Measurements from ENCODE around the gene USP48. TPM values are rescaled to one million over a fixed set of nuclear protein-coding genes. Genes with fewer than 3 reads are reported as not detected.

USP48 gene
- total and polyA plus RNA-seq, 2 of the 4 experiments (the other 2 are of a cell fraction): 24.7 to 25.0 TPM

DNA sequence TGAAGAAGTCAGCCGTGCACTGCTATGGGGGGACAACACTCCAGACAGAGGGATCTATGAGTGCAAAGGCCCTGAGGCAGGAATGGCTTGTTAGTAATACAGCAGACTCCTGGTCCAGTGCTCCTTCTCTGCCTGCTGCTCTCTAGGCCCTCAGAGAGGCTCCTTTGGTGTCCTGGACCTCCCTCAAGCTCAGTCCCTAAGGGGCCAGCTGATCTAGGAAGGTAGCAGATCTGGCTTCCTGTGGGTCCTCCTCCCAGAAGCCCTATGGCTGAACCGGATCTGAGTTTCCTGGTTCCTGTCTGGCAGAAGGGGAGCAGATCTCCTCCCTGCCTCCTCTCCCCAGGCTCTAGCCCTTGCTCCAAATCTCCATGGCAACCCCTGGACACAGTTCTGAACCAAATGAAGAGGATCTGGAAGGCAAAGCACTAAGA is 28.9 kb upstream of the USP48 start, which contains the start of gene LDLRAD2:
LDLRAD2 (plus strand) TSS at position 391 of the 431 bp plus-strand sequence. CDS start 187 bp downstream, outside the sequence.
- H3K79me1 ChIP-seq (ENCODE audit: low read depth in 1 of 2, low read length in 2 of 2): no peaks in the 10 kb centered on the region
- ChIA-PET POLR2A (ENCODE audit: unreplicated experiment) (no interaction called here), CTCF (no interaction called here)
- H2BK120ac ChIP-seq (ENCODE audit: low read depth, low read length): no peak within 1 kb of the TSS
- no peak within 1 kb of the TSS for H3K23ac ChIP-seq (ENCODE audit: low read depth, low read length)
- peaks cover 4% of the 10 kb centered on the region for H3K4me1 ChIP-seq (ENCODE audit: control insufficient read depth, insufficient read depth, low read length)
- no peak for ATAC-seq (ENCODE audit: low read depth)
- no TSS peak for BruUV-seq (replicated peaks)
- H3K9ac ChIP-seq (ENCODE audit: low read depth, low read length): no peak within 1 kb of the TSS
- H2AFZ ChIP-seq (replicated peaks; ENCODE audit: low read length, poor library complexity): peak within 1 kb of the TSS; percentile 33
- H3K18ac ChIP-seq (ENCODE audit: low read depth, low read length): no peak within 1 kb of the TSS
- H3K4me2 ChIP-seq (ENCODE audit: low read depth, low read length): no peak within 1 kb of the TSS
- H4K20me1 ChIP-seq (ENCODE audit: insufficient read depth, low read length): peaks cover 3% of the 10 kb centered on the region; the same call in 1 of the 2 replicates
- H4K91ac ChIP-seq (ENCODE audit: insufficient read depth, low read depth, low read length): no peak within 1 kb of the TSS
- dilution Hi-C loops (cut with HindIII; ENCODE audit: low sequenced_read_pairs, unreplicated experiment) (no loop called here), intact Hi-C loops (cut with micrococcal nuclease) (no loop called here), in situ Hi-C loops (cut with MboI; ENCODE audit: low sequenced_read_pairs) (no loop called here)
- H3K56ac ChIP-seq (ENCODE audit: extremely low read depth, insufficient read depth, low read length): no peak within 1 kb of the TSS
- H2BK15ac ChIP-seq (ENCODE audit: low read depth, low read length): no peak within 1 kb of the TSS
- no peak within 1 kb of the TSS for H2AK5ac ChIP-seq (ENCODE audit: low read depth, low read length)
- no peak for DNase-seq
- H3K4me3 ChIP-seq (ENCODE audit: insufficient read depth, low read depth, low read length): no peak within 1 kb of the TSS
- H3K9me1 ChIP-seq (ENCODE audit: insufficient read depth, low read length): peaks cover 10% of the 10 kb centered on the region; the same call in 1 of the 2 replicates
- H4K5ac ChIP-seq (ENCODE audit: low read depth, low read length): no peak within 1 kb of the TSS
- peaks cover 2% of the 10 kb centered on the region; the same call in 1 of the 2 replicates for H3K9me3 ChIP-seq (ENCODE audit: control insufficient read depth, insufficient read depth, low read length)
- TF ChIP-seq USF2 (IDR thresholded peaks at IDR 0.05; ENCODE audit: low read depth, low read length) (no peak), MXI1 (IDR thresholded peaks at IDR 0.05; ENCODE audit: borderline replicate concordance, low read depth, low read length) (no peak), SMC3 (IDR thresholded peaks at IDR 0.05; ENCODE audit: low read depth, low read length) (no peak), RAD21 (IDR thresholded peaks at IDR 0.05; ENCODE audit: low read length) (no peak), RCOR1 (IDR thresholded peaks at IDR 0.05; ENCODE audit: insufficient replicate concordance, low read length) (no peak), MAZ (IDR thresholded peaks at IDR 0.05; ENCODE audit: borderline replicate concordance, low read depth, low read length) (no peak), NFE2L2 (IDR thresholded peaks at IDR 0.05; ENCODE audit: low read depth, low read length) (no peak), BHLHE40 (IDR thresholded peaks at IDR 0.05; ENCODE audit: low read depth, low read length) (no peak), MAFK (IDR thresholded peaks at IDR 0.05; ENCODE audit: low read depth, low read length) (no peak), POLR2A (IDR thresholded peaks at IDR 0.05; ENCODE audit: low read depth, low read length) (no peak), FOS (IDR thresholded peaks at IDR 0.05; ENCODE audit: low read depth, low read length) (no peak), CEBPB (IDR thresholded peaks at IDR 0.05; ENCODE audit: low read depth, low read length) (no peak), CHD1 (IDR thresholded peaks at IDR 0.05; ENCODE audit: low read depth, low read length) (no peak)
- TF ChIP-seq, protein P1, sequence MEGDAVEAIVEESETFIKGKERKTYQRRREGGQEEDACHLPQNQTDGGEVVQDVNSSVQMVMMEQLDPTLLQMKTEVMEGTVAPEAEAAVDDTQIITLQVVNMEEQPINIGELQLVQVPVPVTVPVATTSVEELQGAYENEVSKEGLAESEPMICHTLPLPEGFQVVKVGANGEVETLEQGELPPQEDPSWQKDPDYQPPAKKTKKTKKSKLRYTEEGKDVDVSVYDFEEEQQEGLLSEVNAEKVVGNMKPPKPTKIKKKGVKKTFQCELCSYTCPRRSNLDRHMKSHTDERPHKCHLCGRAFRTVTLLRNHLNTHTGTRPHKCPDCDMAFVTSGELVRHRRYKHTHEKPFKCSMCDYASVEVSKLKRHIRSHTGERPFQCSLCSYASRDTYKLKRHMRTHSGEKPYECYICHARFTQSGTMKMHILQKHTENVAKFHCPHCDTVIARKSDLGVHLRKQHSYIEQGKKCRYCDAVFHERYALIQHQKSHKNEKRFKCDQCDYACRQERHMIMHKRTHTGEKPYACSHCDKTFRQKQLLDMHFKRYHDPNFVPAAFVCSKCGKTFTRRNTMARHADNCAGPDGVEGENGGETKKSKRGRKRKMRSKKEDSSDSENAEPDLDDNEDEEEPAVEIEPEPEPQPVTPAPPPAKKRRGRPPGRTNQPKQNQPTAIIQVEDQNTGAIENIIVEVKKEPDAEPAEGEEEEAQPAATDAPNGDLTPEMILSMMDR (conservative IDR thresholded peaks at IDR 0.05; ENCODE audit: low read depth, low read length): no peak
- no peak within 1 kb of the TSS for H3K14ac ChIP-seq (replicated peaks; ENCODE audit: low read depth, low read length)
- H3K27me3 ChIP-seq (ENCODE audit: control insufficient read depth, insufficient read depth, low read length): peaks cover 11% of the 10 kb centered on the region
- WGBS, 2 experiments (ENCODE audit: extremely low coverage in 2 of 2, insufficient read length in 1 of 2): 17% methylated on average over 1 of the region's 2 CpGs; no CpG with 5 or more reads in 1 of the 2 experiments
- H3K36me3 ChIP-seq (ENCODE audit: control insufficient read depth, insufficient read depth, low read length): no peaks in the 10 kb centered on the region
- no peak within 1 kb of the TSS for H3K27ac ChIP-seq (ENCODE audit: insufficient read depth, low read length)
- no peak within 1 kb of the TSS for H2BK5ac ChIP-seq (ENCODE audit: low read depth, low read length, poor library complexity, severe bottlenecking)
- H2BK20ac ChIP-seq (ENCODE audit: low read depth, low read length): no peak within 1 kb of the TSS
- H4K8ac ChIP-seq (ENCODE audit: low read depth in 2 of 2, low read length in 2 of 2): no peak within 1 kb of the TSS
- no peak within 1 kb of the TSS for H3K4ac ChIP-seq (ENCODE audit: low read depth, low read length)
- peak within 1 kb of the TSS; percentile 7 for H2AK9ac ChIP-seq (replicated peaks; ENCODE audit: low read depth, low read length, poor library complexity)

Data from IMR-90 (cell line).